A549 (cell line): ENCODE measurements around the gene ZNF71.

Experiments used
- CBX8 ChIP-seq: fragments of 200-600 bp; sonication (generic); IDR thresholded peaks from 2 replicates; pipeline ENCODE4 v1.6.1; 2016
- CHD2 ChIP-seq: fragments of 150-350 bp; IDR thresholded peaks from 2 replicates; pipeline ENCODE4 v1.6.1; 2014; ENCODE audit warnings: low read length; ENCODE audit not compliant: partially characterized antibody
- ELK1 ChIP-seq: fragments of 150-350 bp; IDR thresholded peaks from 2 replicates; pipeline ENCODE4 v1.6.1; 2014; ENCODE audit warnings: low read depth, mild to moderate bottlenecking, low read length
- MAFK ChIP-seq: fragments of 450-650 bp; IDR thresholded peaks from 2 replicates; pipeline ENCODE4 v1.6.1; 2014; ENCODE audit not compliant: partially characterized antibody
- MAZ ChIP-seq: fragments of 150-350 bp; IDR thresholded peaks from 2 replicates; pipeline ENCODE4 v1.6.1; 2014; ENCODE audit warnings: antibody characterized with exemption, low read depth, low read length, borderline replicate concordance
- MYC ChIP-seq: IDR thresholded peaks from 2 replicates; pipeline ENCODE4 v1.6.1; 2012; ENCODE audit warnings: mild to moderate bottlenecking, inconsistent platforms, low read length, improper control_type of control experiment, borderline replicate concordance
- POLR2A ChIP-seq: IDR thresholded peaks from 2 replicates; pipeline ENCODE4 v1.6.1; 2012; ENCODE audit warnings: mild to moderate bottlenecking, low read length
- RAD21 ChIP-seq, 2 experiments: fragments of >200 bp in 1 of 2; sonication (Bioruptor Twin) in 1 of 2; formaldehyde crosslinking in 1 of 2; IDR thresholded peaks in 1 of 2; conservative IDR thresholded peaks in 1 of 2; 2 replicates in 1 of 2; 3 replicates in 1 of 2; pipeline ENCODE4 v1.6.1; 2012 to 2018; ENCODE audit warnings: inconsistent platforms in 1 of 2
- REST ChIP-seq: fragments of 200-600 bp; sonication (generic); IDR thresholded peaks from 2 replicates; pipeline ENCODE4 v1.6.1; 2016; ENCODE audit warnings: antibody characterized with exemption, mild to moderate bottlenecking, moderate library complexity
- SMC3 ChIP-seq: fragments of >200 bp; sonication (Bioruptor Twin); formaldehyde crosslinking; IDR thresholded peaks from 3 replicates; pipeline ENCODE4 v1.6.1; 2018; ENCODE audit warnings: inconsistent platforms
- TF ChIP-seq, protein P1 (sequence below): fragments of >200 bp; sonication (Bioruptor Twin); formaldehyde crosslinking; IDR thresholded peaks from 3 replicates; pipeline ENCODE4 v1.5.1; 2016
- TF ChIP-seq, protein P2 (sequence below): IDR thresholded peaks from 2 replicates; pipeline ENCODE4 v1.6.1; 2012
- TF ChIP-seq, protein P3 (sequence below): fragments of 450-650 bp; IDR thresholded peaks from 2 replicates; pipeline ENCODE4 v1.6.1; 2014; ENCODE audit warnings: antibody characterized with exemption

DNA sequence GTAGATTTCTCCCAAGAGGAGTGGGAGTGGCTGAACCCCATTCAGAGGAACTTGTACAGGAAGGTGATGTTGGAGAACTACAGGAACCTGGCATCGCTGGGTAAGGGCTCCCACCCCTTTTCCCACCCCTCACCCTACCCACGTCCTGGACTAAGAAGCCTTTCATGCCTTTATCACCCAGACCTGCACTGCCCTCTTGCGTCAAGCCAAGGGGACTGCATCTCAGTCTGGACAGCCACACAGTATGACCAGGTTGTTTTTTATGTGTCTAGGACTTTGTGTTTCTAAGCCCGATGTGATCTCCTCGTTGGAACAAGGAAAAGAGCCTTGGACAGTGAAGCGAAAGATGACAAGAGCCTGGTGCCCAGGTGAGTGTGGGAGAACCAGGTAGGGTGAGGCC lies 47.6 kb upstream of the ZNF71 start:
- no peak for TF ChIP-seq REST
- no peak for TF ChIP-seq ELK1
- TF ChIP-seq MAFK, result no peak
- no peak for TF ChIP-seq MAZ
- TF ChIP-seq CHD2, result no peak
- TF ChIP-seq POLR2A, result no peak
- TF ChIP-seq, protein P1, sequence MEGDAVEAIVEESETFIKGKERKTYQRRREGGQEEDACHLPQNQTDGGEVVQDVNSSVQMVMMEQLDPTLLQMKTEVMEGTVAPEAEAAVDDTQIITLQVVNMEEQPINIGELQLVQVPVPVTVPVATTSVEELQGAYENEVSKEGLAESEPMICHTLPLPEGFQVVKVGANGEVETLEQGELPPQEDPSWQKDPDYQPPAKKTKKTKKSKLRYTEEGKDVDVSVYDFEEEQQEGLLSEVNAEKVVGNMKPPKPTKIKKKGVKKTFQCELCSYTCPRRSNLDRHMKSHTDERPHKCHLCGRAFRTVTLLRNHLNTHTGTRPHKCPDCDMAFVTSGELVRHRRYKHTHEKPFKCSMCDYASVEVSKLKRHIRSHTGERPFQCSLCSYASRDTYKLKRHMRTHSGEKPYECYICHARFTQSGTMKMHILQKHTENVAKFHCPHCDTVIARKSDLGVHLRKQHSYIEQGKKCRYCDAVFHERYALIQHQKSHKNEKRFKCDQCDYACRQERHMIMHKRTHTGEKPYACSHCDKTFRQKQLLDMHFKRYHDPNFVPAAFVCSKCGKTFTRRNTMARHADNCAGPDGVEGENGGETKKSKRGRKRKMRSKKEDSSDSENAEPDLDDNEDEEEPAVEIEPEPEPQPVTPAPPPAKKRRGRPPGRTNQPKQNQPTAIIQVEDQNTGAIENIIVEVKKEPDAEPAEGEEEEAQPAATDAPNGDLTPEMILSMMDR, result no peak
- TF ChIP-seq MYC, result no peak
- TF ChIP-seq, protein P2, sequence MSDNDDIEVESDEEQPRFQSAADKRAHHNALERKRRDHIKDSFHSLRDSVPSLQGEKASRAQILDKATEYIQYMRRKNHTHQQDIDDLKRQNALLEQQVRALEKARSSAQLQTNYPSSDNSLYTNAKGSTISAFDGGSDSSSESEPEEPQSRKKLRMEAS, result no peak
- no peak for TF ChIP-seq SMC3
- TF ChIP-seq, protein P3, sequence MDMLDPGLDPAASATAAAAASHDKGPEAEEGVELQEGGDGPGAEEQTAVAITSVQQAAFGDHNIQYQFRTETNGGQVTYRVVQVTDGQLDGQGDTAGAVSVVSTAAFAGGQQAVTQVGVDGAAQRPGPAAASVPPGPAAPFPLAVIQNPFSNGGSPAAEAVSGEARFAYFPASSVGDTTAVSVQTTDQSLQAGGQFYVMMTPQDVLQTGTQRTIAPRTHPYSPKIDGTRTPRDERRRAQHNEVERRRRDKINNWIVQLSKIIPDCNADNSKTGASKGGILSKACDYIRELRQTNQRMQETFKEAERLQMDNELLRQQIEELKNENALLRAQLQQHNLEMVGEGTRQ, result no peak
- TF ChIP-seq RAD21 (conservative IDR thresholded peaks at IDR 0.05 in 1 of 2, IDR thresholded peaks at IDR 0.05 in 1 of 2), result no peak
- TF ChIP-seq CBX8, result no peak
